Kidney glomerular epithelial cell (primary cell): ENCODE measurements around the gene TP53I11.

Experiments
- DNase-seq: peaks from one replicate; lab custom pipeline; 2025; lab: John Stamatoyannopoulos, UW

TP53I11 gene

GRCh38 chr11:44957040-44957515, 6.4 kb upstream of the TP53I11 start:
- no peak for DNase-seq

- DNase-seq, result peak; percentile 68
Measured at GRCh38 chr11:44955015-44955738, 4.5 kb upstream of the TP53I11 start.

GRCh38 chr11:44954051-44954906, 3.6 kb upstream of the TP53I11 start:
- DNase-seq, result no peak

GRCh38 chr11:44952500-44953260, 2.0 kb upstream of the TP53I11 start:
- peak; percentile 27 for DNase-seq

- no peak for DNase-seq
Measured at GRCh38 chr11:44952082-44952481, 1.4 kb upstream of the TP53I11 start.

- DNase-seq, result no peak
Measured at GRCh38 chr11:44950031-44950624, 555 bp downstream of the TP53I11 start.

- no peak for DNase-seq
Measured at GRCh38 chr11:44949160-44950030, 1.3 kb downstream of the TP53I11 start.

- DNase-seq, result no peak
Measured at GRCh38 chr11:44948155-44948554, 2.5 kb downstream of the TP53I11 start.

GRCh38 chr11:44947114-44947513, 3.6 kb downstream of the TP53I11 start:
- no peak for DNase-seq

- DNase-seq, result no peak
Measured at GRCh38 chr11:44946263-44946662, 4.4 kb downstream of the TP53I11 start.

- DNase-seq, result no peak
Measured at GRCh38 chr11:44945666-44946065, 5.0 kb downstream of the TP53I11 start.

- DNase-seq, result no peak
Measured at GRCh38 chr11:44944853-44945235, 5.8 kb downstream of the TP53I11 start.

- DNase-seq, result no peak
Measured at GRCh38 chr11:44944181-44944852, 6.4 kb downstream of the TP53I11 start.

- no peak for DNase-seq
Measured at GRCh38 chr11:44943696-44944095, 7.0 kb downstream of the TP53I11 start.

- DNase-seq, result peak; percentile 35
Measured at GRCh38 chr11:44943118-44943517, 7.6 kb downstream of the TP53I11 start.

GRCh38 chr11:44942029-44942955, 8.4 kb downstream of the TP53I11 start:
- no peak for DNase-seq

GRCh38 chr11:44941259-44942021, 9.2 kb downstream of the TP53I11 start:
- no peak for DNase-seq

- DNase-seq, result no peak
Measured at GRCh38 chr11:44940835-44941234, 9.8 kb downstream of the TP53I11 start.

GRCh38 chr11:44940404-44940803, 10.3 kb downstream of the TP53I11 start:
- no peak for DNase-seq
